ENCODE data around the gene RC3H1.
"Not testable (repeated sequence)": the region's sequence is repeated elsewhere in the genome, so short reads cannot be mapped to it uniquely, and the experiment has no call there.

Gene RC3H1

DNA sequence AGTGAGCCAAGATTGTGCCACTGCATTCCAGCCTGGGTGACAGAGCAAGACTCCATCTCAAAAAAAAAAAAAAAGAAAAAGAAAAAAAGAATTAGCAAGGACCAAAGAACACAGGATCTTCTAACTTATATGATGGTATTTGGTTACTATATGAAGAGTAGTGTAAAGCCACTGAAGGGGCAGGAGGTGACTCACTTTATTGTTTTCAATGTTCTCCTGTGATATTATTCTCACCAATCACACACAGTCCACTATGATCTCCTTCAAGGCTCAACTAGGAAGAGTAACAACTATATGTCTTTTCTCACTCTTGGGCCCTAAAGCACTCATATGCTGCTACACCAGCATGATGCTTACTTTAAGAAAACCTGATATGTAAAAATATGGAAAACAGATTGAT is 26.7 kb downstream of the RC3H1 start:
- Histone ChIP-seq H3K27me3 (no peaks in the 10 kb centered on the region), H3K9me3 (no peaks in the 10 kb centered on the region), H3K27ac (no peak overlapping the region), H3K4me3 (ENCODE audit: low read depth in 1 of 2, low read length in 1 of 2) (no peak overlapping the region), H3K4me1 (ENCODE audit: control insufficient read depth in 1 of 2, insufficient read depth in 1 of 2, low read depth in 1 of 2, low read length in 1 of 2) (no peaks in the 10 kb centered on the region), H3K36me3 (peaks cover 40% of the 10 kb centered on the region)
- TF ChIP-seq, protein P1, sequence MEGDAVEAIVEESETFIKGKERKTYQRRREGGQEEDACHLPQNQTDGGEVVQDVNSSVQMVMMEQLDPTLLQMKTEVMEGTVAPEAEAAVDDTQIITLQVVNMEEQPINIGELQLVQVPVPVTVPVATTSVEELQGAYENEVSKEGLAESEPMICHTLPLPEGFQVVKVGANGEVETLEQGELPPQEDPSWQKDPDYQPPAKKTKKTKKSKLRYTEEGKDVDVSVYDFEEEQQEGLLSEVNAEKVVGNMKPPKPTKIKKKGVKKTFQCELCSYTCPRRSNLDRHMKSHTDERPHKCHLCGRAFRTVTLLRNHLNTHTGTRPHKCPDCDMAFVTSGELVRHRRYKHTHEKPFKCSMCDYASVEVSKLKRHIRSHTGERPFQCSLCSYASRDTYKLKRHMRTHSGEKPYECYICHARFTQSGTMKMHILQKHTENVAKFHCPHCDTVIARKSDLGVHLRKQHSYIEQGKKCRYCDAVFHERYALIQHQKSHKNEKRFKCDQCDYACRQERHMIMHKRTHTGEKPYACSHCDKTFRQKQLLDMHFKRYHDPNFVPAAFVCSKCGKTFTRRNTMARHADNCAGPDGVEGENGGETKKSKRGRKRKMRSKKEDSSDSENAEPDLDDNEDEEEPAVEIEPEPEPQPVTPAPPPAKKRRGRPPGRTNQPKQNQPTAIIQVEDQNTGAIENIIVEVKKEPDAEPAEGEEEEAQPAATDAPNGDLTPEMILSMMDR (IDR thresholded peaks at IDR 0.05) = no peak

DNA sequence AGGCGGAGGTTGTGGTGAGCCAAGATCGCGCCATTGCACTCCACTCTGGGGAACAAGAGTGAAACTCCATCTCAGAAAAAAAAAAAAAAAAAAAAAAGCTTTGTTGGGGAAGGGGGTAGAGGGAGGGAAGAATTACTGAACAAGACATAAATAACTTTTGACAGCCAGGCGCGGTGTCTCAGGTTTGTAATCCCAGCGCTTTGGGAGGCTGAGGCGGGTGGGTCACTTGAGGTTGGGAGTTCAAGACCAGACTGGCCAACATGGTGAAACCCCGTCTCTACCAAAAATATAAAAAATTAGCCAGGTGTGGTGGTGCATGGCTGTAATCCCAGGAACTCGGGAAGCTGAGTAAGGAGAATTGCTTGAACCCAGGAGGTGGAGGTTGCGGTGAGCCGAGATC is 28.2 kb downstream of the RC3H1 start:
- not testable (repeated sequence) for H3K4me3 ChIP-seq (ENCODE audit: low read depth in 1 of 2, low read length in 1 of 2); H3K27me3 ChIP-seq; H3K27ac ChIP-seq; H3K4me1 ChIP-seq (ENCODE audit: control insufficient read depth in 1 of 2, insufficient read depth in 1 of 2, low read depth in 1 of 2, low read length in 1 of 2); H3K9me3 ChIP-seq
- peaks cover 49% of the 10 kb centered on the region for H3K36me3 ChIP-seq

DNA sequence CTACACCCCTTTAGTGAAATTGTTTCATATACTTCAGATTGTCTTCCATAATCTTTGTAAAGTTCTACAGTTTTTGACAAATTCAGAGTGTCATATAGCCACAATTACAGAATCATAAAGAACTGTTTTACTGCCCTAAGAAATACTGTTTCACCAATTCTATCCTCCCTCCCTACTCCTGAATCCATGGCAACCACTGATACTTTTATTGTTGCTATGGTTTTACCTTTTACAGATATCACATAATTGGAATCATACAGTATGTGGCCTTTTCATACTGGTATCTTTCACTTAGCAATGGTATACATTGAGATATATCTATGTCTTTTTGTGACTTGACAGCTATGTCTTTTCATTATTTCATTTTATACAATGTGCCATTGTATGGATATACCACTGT is 34.1 kb downstream of the RC3H1 start:
- Histone ChIP-seq H3K9me3 (no peaks in the 10 kb centered on the region), H3K36me3 (peaks cover 91% of the 10 kb centered on the region), H3K27me3 (no peaks in the 10 kb centered on the region), H3K27ac (no peak overlapping the region), H3K4me1 (ENCODE audit: control insufficient read depth in 1 of 2, insufficient read depth in 1 of 2, low read depth in 1 of 2, low read length in 1 of 2) (no peaks in the 10 kb centered on the region), H3K4me3 (ENCODE audit: low read depth in 1 of 2, low read length in 1 of 2) (no peak overlapping the region)
- TF ChIP-seq, protein P1 (IDR thresholded peaks at IDR 0.05) = no peak

DNA sequence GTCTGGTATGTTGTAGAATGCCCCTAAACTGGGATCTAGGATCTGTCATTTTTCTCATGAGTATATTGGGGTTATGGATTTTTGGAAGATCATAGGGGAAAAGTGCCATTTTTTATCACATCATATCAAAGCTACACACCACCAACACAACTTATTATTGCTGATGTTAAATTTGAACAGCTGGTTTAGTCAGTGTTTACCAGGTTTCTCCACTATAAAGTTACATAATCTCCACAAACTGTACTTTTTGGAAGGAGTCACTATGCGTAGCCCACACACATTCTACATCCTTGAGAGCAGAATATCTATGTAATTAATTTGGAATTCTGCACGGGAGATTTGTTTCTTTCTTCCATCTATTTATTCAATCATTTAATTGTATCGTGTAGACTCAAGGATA is 35.2 kb downstream of the RC3H1 start:
- Histone ChIP-seq H3K27ac (no peak overlapping the region), H3K4me1 (ENCODE audit: control insufficient read depth in 1 of 2, insufficient read depth in 1 of 2, low read depth in 1 of 2, low read length in 1 of 2) (no peaks in the 10 kb centered on the region), H3K9me3 (no peaks in the 10 kb centered on the region), H3K4me3 (ENCODE audit: low read depth in 1 of 2, low read length in 1 of 2) (no peak overlapping the region), H3K36me3 (peaks cover 91% of the 10 kb centered on the region), H3K27me3 (no peaks in the 10 kb centered on the region)
- TF ChIP-seq, protein P1 (IDR thresholded peaks at IDR 0.05) = no peak

DNA sequence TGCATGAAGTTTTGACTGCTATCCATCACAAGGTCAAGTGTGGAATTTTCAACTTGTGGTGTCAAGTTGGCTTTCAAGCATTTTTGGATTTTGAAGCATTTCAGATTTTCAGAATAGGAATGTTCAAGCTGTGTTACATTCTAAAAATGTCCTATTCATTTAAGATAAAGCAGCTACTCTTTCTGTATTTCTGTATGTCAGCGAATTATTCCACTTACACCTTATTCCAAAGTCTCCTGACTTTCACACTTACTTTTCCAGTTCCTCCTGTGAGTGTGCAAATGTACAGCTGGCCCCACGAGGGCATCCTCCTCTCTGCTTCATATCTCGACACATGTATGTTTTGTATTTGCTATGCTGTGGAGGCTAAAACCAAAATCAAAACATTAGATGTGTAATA is 51.9 kb downstream of the RC3H1 start:
- TF ChIP-seq, protein P1 (IDR thresholded peaks at IDR 0.05) = no peak
- Histone ChIP-seq H3K4me1 (ENCODE audit: control insufficient read depth in 1 of 2, insufficient read depth in 1 of 2, low read depth in 1 of 2, low read length in 1 of 2) (no peaks in the 10 kb centered on the region), H3K9me3 (no peaks in the 10 kb centered on the region), H3K27me3 (no peaks in the 10 kb centered on the region), H3K27ac (no peak overlapping the region), H3K36me3 (peaks cover 99% of the 10 kb centered on the region), H3K4me3 (ENCODE audit: low read depth in 1 of 2, low read length in 1 of 2) (no peak overlapping the region)

DNA sequence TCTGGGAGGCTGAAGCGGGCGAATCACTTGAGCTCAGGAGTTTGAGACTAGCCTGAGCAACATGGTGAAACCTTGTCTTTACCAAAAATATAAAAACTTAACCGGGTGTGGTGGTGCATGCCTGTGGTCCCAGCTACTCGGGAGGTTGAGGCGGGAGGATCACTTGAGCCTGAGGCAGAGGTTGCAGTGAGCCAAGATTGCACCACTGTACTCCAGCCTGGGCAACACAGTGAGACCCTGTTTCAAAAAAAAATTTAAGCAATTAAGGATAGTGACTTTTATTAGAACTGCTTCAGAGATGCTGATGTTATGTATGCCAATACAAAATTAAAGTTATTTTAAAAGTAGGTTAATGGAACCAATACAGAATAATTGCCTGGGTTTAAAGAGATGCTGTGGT is 56.3 kb downstream of the RC3H1 start:
- not testable (repeated sequence) for H3K27me3 ChIP-seq; H3K9me3 ChIP-seq; H3K27ac ChIP-seq; H3K4me3 ChIP-seq (ENCODE audit: low read depth in 1 of 2, low read length in 1 of 2); H3K4me1 ChIP-seq (ENCODE audit: control insufficient read depth in 1 of 2, insufficient read depth in 1 of 2, low read depth in 1 of 2, low read length in 1 of 2)
- peaks cover 100% of the 10 kb centered on the region for H3K36me3 ChIP-seq

DNA sequence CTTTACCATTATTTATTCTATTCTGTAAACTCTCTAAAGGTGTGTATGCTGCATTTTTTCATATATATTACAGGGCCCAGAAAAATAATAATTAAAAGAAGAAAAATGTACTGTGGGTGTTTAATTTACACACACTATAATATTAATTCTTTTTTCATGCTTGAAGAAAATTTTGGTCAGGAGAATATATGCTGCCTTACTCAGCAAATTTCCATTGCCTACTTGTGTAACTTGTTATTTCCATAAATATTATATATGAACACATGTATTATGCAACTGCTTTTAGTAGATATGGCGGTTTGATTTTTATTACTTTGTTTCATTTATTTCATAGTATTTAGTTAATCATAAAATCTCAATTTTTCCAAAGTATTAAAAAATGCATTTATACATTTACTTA is 58.7 kb downstream of the RC3H1 start:
- peaks cover 98% of the 10 kb centered on the region for H3K36me3 ChIP-seq
- no peaks in the 10 kb centered on the region for H3K27me3 ChIP-seq
- no peaks in the 10 kb centered on the region for H3K9me3 ChIP-seq
- TF ChIP-seq, protein P1 (IDR thresholded peaks at IDR 0.05) = no peak
- no peaks in the 10 kb centered on the region for H3K4me1 ChIP-seq (ENCODE audit: control insufficient read depth in 1 of 2, insufficient read depth in 1 of 2, low read depth in 1 of 2, low read length in 1 of 2)
- H3K27ac ChIP-seq = no peak overlapping the region
- no peak overlapping the region for H3K4me3 ChIP-seq (ENCODE audit: low read depth in 1 of 2, low read length in 1 of 2)
